ENCODE results near the gene REPIN1. TPM values are rescaled to one million over a fixed set of nuclear protein-coding genes. Genes with fewer than 3 reads are reported as not detected.

The REPIN1 gene
- total and polyA plus RNA-seq, 4 donors: 38.4 to 135 (median 62.0) TPM

DNA sequence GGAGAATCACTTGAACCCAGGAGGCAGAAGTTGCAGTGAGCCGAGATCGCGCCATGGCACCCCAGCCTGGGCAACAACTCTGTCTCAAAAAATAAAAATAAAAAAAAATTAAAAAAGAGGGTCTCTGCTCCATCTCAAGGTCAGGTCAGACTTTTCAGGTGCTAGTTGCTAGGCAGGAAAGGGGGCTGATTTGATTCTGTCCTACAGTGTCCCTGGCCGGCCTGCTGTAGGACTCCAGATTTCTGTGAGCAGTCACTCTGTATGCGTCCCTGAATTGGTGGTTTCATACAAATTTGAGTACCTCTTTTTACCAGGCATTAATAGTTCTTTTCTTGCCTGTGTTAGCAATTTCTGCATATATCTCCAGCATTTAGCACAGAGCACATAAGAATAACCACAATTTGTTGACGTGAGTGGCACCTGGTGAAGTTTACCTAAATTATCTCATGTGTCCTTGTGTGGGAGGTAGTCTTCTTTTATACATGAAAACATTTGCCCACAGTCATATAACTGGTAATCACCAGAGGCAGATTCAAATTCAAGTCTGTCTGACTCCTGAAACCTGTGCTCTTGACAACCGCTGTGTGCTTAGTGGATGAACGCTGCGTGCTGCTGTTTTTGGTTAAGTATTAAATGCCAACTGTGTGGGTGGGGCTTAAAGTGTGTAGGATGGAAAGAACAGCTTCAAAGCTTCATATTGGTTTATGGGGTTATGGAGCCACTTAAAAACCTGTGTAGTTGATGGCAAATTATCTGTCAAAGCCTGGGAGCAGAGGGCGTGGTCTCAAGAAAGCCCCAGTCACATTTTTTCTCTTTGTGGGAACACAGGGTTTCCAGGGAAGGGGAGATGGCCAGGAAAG is 7.3 kb downstream of the REPIN1 start:
- Histone ChIP-seq H3K27me3 (ENCODE audit: control insufficient read depth in 3 of 3, insufficient read depth in 3 of 3, low read length in 2 of 3) (no peaks in the 10 kb centered on the region), H3K4me3 (no peak overlapping the region), H3K9me3 (ENCODE audit: control insufficient read depth in 4 of 4, insufficient read depth in 3 of 4, low read length in 3 of 4) (no peaks in the 10 kb centered on the region), H3K27ac (ENCODE audit: low read depth in 1 of 2, low read length in 1 of 2) (no peak overlapping the region), H3K36me3 (ENCODE audit: control insufficient read depth in 4 of 4, insufficient read depth in 4 of 4, low read length in 4 of 4) (peaks cover 0 to 32% (median 19%) of the 10 kb centered on the region in 4 donors), H3K9ac (ENCODE audit: insufficient read depth in 1 of 2, low read length in 2 of 2) (no peak overlapping the region), H3K4me1 (ENCODE audit: control insufficient read depth in 5 of 5, insufficient read depth in 5 of 5, low read length in 5 of 5) (peaks cover 0 to 26% (median 13%) of the 10 kb centered on the region in 5 donors)
- TF ChIP-seq, protein P1, sequence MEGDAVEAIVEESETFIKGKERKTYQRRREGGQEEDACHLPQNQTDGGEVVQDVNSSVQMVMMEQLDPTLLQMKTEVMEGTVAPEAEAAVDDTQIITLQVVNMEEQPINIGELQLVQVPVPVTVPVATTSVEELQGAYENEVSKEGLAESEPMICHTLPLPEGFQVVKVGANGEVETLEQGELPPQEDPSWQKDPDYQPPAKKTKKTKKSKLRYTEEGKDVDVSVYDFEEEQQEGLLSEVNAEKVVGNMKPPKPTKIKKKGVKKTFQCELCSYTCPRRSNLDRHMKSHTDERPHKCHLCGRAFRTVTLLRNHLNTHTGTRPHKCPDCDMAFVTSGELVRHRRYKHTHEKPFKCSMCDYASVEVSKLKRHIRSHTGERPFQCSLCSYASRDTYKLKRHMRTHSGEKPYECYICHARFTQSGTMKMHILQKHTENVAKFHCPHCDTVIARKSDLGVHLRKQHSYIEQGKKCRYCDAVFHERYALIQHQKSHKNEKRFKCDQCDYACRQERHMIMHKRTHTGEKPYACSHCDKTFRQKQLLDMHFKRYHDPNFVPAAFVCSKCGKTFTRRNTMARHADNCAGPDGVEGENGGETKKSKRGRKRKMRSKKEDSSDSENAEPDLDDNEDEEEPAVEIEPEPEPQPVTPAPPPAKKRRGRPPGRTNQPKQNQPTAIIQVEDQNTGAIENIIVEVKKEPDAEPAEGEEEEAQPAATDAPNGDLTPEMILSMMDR (IDR thresholded peaks at IDR 0.05; ENCODE audit: control extremely low read depth, extremely low read depth): no peak
- 86 to 89% methylated on average over 10 of the region's 10 CpGs for WGBS, 2 donors
- no peak for DNase-seq
- no peak for ATAC-seq (ENCODE audit: insufficient read depth, low FRiP score)

DNA sequence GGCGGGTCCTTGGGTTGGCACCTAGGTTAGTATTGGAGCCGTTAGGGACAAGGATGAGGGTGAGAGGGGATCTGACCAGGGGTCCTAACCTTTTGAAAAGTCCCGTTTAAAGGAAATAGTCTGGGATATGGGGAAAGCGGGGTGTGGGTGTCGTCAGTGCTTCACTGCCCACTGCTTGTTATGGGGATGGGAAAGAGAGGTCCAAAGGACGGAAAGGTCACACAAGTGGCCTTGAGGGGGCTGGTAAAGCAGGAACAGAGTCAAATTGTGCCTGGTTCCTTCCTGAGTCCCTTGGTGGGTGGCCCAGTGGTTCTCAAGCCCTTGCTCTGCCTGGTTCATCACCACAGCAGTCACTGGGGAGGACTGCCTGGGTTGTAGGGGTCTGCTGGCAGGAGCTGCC is 7.9 kb downstream of the REPIN1 start:
- no peak overlapping the region for H3K27ac ChIP-seq (ENCODE audit: low read depth in 1 of 2, low read length in 1 of 2)
- 76 to 81% methylated on average over 6 of the region's 6 CpGs for WGBS, 2 donors
- no peaks in the 10 kb centered on the region for H3K27me3 ChIP-seq (ENCODE audit: control insufficient read depth in 3 of 3, insufficient read depth in 3 of 3, low read length in 2 of 3)
- ATAC-seq (ENCODE audit: insufficient read depth, low FRiP score): no peak
- peaks cover 0 to 25% (median 19%) of the 10 kb centered on the region in 4 donors for H3K36me3 ChIP-seq (ENCODE audit: control insufficient read depth in 4 of 4, insufficient read depth in 4 of 4, low read length in 4 of 4)
- peaks cover 0 to 26% (median 13%) of the 10 kb centered on the region in 5 donors for H3K4me1 ChIP-seq (ENCODE audit: control insufficient read depth in 5 of 5, insufficient read depth in 5 of 5, low read length in 5 of 5)
- H3K4me3 ChIP-seq: no peak overlapping the region
- TF ChIP-seq, protein P1 (IDR thresholded peaks at IDR 0.05; ENCODE audit: control extremely low read depth, extremely low read depth): no peak
- no peak for DNase-seq
- no peaks in the 10 kb centered on the region for H3K9me3 ChIP-seq (ENCODE audit: control insufficient read depth in 4 of 4, insufficient read depth in 3 of 4, low read length in 3 of 4)
- H3K9ac ChIP-seq (ENCODE audit: insufficient read depth in 1 of 2, low read length in 2 of 2): no peak overlapping the region

DNA sequence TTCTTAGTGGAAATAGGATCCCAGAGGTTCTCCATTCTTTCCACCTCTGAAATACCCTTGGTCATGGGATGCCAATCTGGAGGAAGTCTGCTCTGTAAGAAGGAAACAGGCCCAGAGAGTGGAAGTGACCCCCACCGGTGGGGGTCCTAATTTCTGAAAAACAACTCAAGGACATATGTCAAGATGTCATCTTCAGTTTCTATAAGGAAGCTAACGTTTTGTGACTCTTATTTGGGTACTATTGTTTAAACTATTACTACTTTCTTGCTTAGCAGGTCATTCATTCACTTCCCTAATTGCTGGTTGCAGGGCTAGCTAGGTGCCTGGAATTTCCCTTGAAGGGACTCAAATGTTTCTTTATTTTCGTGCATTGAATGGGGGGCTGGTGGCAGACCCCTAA is 8.6 kb downstream of the REPIN1 start:
- Histone ChIP-seq H3K9me3 (ENCODE audit: control insufficient read depth in 4 of 4, insufficient read depth in 3 of 4, low read length in 3 of 4) (no peaks in the 10 kb centered on the region), H3K27me3 (ENCODE audit: control insufficient read depth in 3 of 3, insufficient read depth in 3 of 3, low read length in 2 of 3) (no peaks in the 10 kb centered on the region), H3K36me3 (ENCODE audit: control insufficient read depth in 4 of 4, insufficient read depth in 4 of 4, low read length in 4 of 4) (peaks cover 0 to 19% (median 17%) of the 10 kb centered on the region in 4 donors), H3K4me3 (no peak overlapping the region), H3K4me1 (ENCODE audit: control insufficient read depth in 5 of 5, insufficient read depth in 5 of 5, low read length in 5 of 5) (peaks cover 0 to 28% (median 13%) of the 10 kb centered on the region in 5 donors), H3K27ac (ENCODE audit: low read depth in 1 of 2, low read length in 1 of 2) (no peak overlapping the region), H3K9ac (ENCODE audit: insufficient read depth in 1 of 2, low read length in 2 of 2) (no peak overlapping the region)
- DNase-seq (no peak), ATAC-seq (ENCODE audit: insufficient read depth, low FRiP score) (no peak)
- 15 to 36% methylated on average over 3 of the region's 3 CpGs for WGBS, 2 donors
- TF ChIP-seq, protein P1 (IDR thresholded peaks at IDR 0.05; ENCODE audit: control extremely low read depth, extremely low read depth): no peak
